Neural cell (in vitro differentiated cells): ENCODE measurements around the gene PSMA7. TPM values are rescaled to one million over a fixed set of nuclear protein-coding genes. Genes with fewer than 3 reads are reported as not detected.

Source experiments
- H2AFZ ChIP-seq: fragments of 200-600, 300-800 bp; sonication (generic), shearing (Covaris generic); 2 replicates; pipeline ENCODE4 v1.6.0; 2014; ENCODE audit warnings: low read depth, mild to moderate bottlenecking, antibody characterized with exemption, low read length, moderate library complexity
- H3F3A ChIP-seq: fragments of 200-600 bp; shearing (Covaris generic); 2 replicates; pipeline ENCODE4 v1.6.1; 2016; ENCODE audit warnings: mild to moderate bottlenecking, moderate library complexity, mixed read lengths, antibody characterized with exemption, low read length; ENCODE audit not compliant: insufficient read depth, poor library complexity, severe bottlenecking
- H3K27ac ChIP-seq: fragments of 200-600, 300-800 bp; sonication (generic), shearing (Covaris generic); 2 replicates; pipeline ENCODE4 v1.5.1; 2014; ENCODE audit warnings: mild to moderate bottlenecking, low read length, moderate library complexity
- H3K27me3 ChIP-seq: fragments of 300-800, 200-600 bp; sonication (generic), shearing (Covaris generic); 2 replicates; pipeline ENCODE4 v1.6.0; 2014; ENCODE audit warnings: mild to moderate bottlenecking, low read depth, low read length, moderate library complexity; ENCODE audit not compliant: insufficient read depth
- H3K36me3 ChIP-seq: fragments of 300-800, 200-600 bp; sonication (generic), shearing (Covaris generic); 2 replicates; pipeline ENCODE4 v1.5.1; 2014; ENCODE audit warnings: mild to moderate bottlenecking, antibody characterized with exemption, low read length, moderate library complexity; ENCODE audit not compliant: insufficient read depth
- H3K4me2 ChIP-seq: fragments of 300-800, 200-600 bp; sonication (generic), shearing (Covaris generic); 2 replicates; pipeline ENCODE4 v1.6.0; 2014; ENCODE audit warnings: mild to moderate bottlenecking, low read length
- H3K4me3 ChIP-seq: fragments of 300-800, 200-600 bp; sonication (generic), shearing (Covaris generic); 2 replicates; pipeline ENCODE4 v1.5.1; 2014; ENCODE audit warnings: mild to moderate bottlenecking, low read length, moderate library complexity
- H3K79me2 ChIP-seq: fragments of 200-600 bp; shearing (Covaris generic); replicated peaks from 2 replicates; pipeline ENCODE4 v1.6.0; 2014; ENCODE audit warnings: mild to moderate bottlenecking, low read length, moderate library complexity; ENCODE audit not compliant: insufficient read depth
- H3K9ac ChIP-seq: fragments of 300-800, 200-600 bp; sonication (generic), shearing (Covaris generic); 2 replicates; pipeline ENCODE4 v1.6.1; 2016; ENCODE audit warnings: mild to moderate bottlenecking, low read length, mixed read lengths
- H3K9me2 ChIP-seq: fragments of 200-600 bp; shearing (Covaris generic); 2 replicates; pipeline ENCODE4 v1.6.1; 2016; ENCODE audit warnings: mild to moderate bottlenecking, low read length, mixed read lengths; ENCODE audit not compliant: insufficient read depth
- H3K9me3 ChIP-seq: fragments of 200-600, 300-800 bp; sonication (generic), shearing (Covaris generic); 2 replicates; pipeline ENCODE4 v1.6.1; 2016; ENCODE audit warnings: mild to moderate bottlenecking, mixed run types, low read length, moderate library complexity, mixed read lengths
- H4K20me1 ChIP-seq: fragments of 200-600 bp; shearing (Covaris generic); 2 replicates; pipeline ENCODE4 v1.6.1; 2016; ENCODE audit warnings: mild to moderate bottlenecking, mixed run types; ENCODE audit not compliant: insufficient read depth
- EP300 ChIP-seq: fragments of 450-650 bp; conservative IDR thresholded peaks from 2 replicates; pipeline ENCODE4 v1.6.1; 2014; ENCODE audit warnings: antibody characterized with exemption, mild to moderate bottlenecking, moderate library complexity; ENCODE audit not compliant: poor library complexity, severe bottlenecking
- EZH2 ChIP-seq: fragments of 200-600, 300-800 bp; shearing (Covaris generic), sonication (generic); IDR thresholded peaks from 2 replicates; pipeline ENCODE4 v1.6.1; 2014; ENCODE audit warnings: antibody characterized with exemption, low read length, borderline replicate concordance, mild to moderate bottlenecking; ENCODE audit not compliant: insufficient read depth, poor library complexity, severe bottlenecking
- MXI1 ChIP-seq: fragments of 450-650 bp; conservative IDR thresholded peaks from 2 replicates; pipeline ENCODE4 v1.6.1; 2014; ENCODE audit warnings: antibody characterized with exemption, mild to moderate bottlenecking; ENCODE audit not compliant: poor library complexity, severe bottlenecking
- RAD21 ChIP-seq: fragments of 450-650 bp; conservative IDR thresholded peaks from 2 replicates; pipeline ENCODE4 v1.6.1; 2014; ENCODE audit warnings: antibody characterized with exemption, mild to moderate bottlenecking, moderate library complexity
- SMC3 ChIP-seq: fragments of 450-650 bp; conservative IDR thresholded peaks from 2 replicates; pipeline ENCODE4 v1.6.1; 2014; ENCODE audit warnings: antibody characterized with exemption, mild to moderate bottlenecking, moderate library complexity; ENCODE audit not compliant: poor library complexity
- TAF1 ChIP-seq: IDR thresholded peaks from 2 replicates; pipeline ENCODE4 v1.6.1; 2012; ENCODE audit warnings: low read depth
- polyA plus RNA-seq: library from polyadenylated mRNA; depleted of rRNA; stranded (reverse); fragments of >200 nt; gene quantifications from 2 replicates; pipeline ENCODE4 v1.2.3, GENCODE V29; 2014
- TF ChIP-seq, protein P1 (sequence below): fragments of 450-650 bp; IDR thresholded peaks from 2 replicates; pipeline ENCODE4 v1.5.1; 2014; ENCODE audit warnings: antibody characterized with exemption, mild to moderate bottlenecking, moderate library complexity; ENCODE audit not compliant: poor library complexity, severe bottlenecking

PSMA7 gene
- polyA plus RNA-seq, 1 donor from 2014 or later, result 874 TPM

DNA sequence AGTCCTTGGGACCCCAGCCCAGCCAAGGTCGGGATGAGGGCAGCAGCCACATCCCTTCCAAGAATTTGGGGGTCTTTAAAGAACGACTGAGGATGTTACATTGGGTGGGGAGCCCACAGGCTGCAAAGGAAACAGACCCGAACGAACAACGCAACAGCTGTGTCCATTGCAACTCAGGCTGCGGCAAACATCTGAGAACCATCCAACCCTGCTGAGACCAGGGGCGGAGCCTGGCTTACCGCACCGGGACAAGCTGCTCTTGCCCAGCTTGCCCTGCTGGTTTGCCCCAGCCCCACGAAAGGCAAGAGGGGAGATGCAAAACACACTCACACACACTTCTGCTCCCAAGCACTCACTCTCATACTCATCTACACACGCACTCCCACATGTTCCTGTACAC lies 56.0 kb downstream of the PSMA7 start:
- no peak overlapping the region for H2AFZ ChIP-seq
- H3K4me2 ChIP-seq, result no peak overlapping the region
- TF ChIP-seq RAD21, result no peak
- no peak for TF ChIP-seq EZH2
- TF ChIP-seq MXI1, result no peak
- TF ChIP-seq TAF1, result no peak
- no peak for TF ChIP-seq SMC3
- no peak for TF ChIP-seq EP300
- TF ChIP-seq, protein P1, sequence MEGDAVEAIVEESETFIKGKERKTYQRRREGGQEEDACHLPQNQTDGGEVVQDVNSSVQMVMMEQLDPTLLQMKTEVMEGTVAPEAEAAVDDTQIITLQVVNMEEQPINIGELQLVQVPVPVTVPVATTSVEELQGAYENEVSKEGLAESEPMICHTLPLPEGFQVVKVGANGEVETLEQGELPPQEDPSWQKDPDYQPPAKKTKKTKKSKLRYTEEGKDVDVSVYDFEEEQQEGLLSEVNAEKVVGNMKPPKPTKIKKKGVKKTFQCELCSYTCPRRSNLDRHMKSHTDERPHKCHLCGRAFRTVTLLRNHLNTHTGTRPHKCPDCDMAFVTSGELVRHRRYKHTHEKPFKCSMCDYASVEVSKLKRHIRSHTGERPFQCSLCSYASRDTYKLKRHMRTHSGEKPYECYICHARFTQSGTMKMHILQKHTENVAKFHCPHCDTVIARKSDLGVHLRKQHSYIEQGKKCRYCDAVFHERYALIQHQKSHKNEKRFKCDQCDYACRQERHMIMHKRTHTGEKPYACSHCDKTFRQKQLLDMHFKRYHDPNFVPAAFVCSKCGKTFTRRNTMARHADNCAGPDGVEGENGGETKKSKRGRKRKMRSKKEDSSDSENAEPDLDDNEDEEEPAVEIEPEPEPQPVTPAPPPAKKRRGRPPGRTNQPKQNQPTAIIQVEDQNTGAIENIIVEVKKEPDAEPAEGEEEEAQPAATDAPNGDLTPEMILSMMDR, result no peak
- H4K20me1 ChIP-seq, result no peaks in the 10 kb centered on the region
- H3K79me2 ChIP-seq, result no peaks in the 10 kb centered on the region
- no peak overlapping the region for H3K4me3 ChIP-seq
- H3K36me3 ChIP-seq, result no peaks in the 10 kb centered on the region
- no peaks in the 10 kb centered on the region for H3K9me3 ChIP-seq
- no peak overlapping the region for H3K9ac ChIP-seq
- no peak overlapping the region for H3K27ac ChIP-seq
- H3K9me2 ChIP-seq, result no peaks in the 10 kb centered on the region
- H3F3A ChIP-seq, result no peaks in the 10 kb centered on the region
- H3K27me3 ChIP-seq, result no peaks in the 10 kb centered on the region

Other genes with a start within 250 kb of the PSMA7 start
- gene TAF4, start 77.5 kb downstream of the PSMA7 start, polyA plus RNA-seq, result 10.2 and 26.4 TPM in 2 replicates
- gene LSM14B, start 20.9 kb downstream of the PSMA7 start, polyA plus RNA-seq, result 207 and 213 TPM in 2 replicates
- 117 and 132 TPM in 2 replicates for gene SS18L1, start 375 bp upstream of the PSMA7 start, polyA plus RNA-seq
- gene MTG2, start 39.6 kb upstream of the PSMA7 start, polyA plus RNA-seq, result 22.4 and 36.1 TPM in 2 replicates
- 1.7 and 2.8 TPM in 2 replicates for gene HRH3, start 76.9 kb upstream of the PSMA7 start, polyA plus RNA-seq
- gene OSBPL2, start 95.1 kb upstream of the PSMA7 start, polyA plus RNA-seq, result 37.5 and 41.5 TPM in 2 replicates
- 106 and 111 TPM in 2 replicates for gene ADRM1, start 159.6 kb upstream of the PSMA7 start, polyA plus RNA-seq
- 21.6 and 27.2 TPM in 2 replicates for gene LAMA5, start 223.9 kb upstream of the PSMA7 start, polyA plus RNA-seq
- 1,158 and 1,633 TPM in 2 replicates for gene RPS21, start 243.7 kb upstream of the PSMA7 start, polyA plus RNA-seq